IMR-90 (cell line): ENCODE measurements around the gene RNF19B. TPM values are rescaled to one million over a fixed set of nuclear protein-coding genes. Genes with fewer than 3 reads are reported as not detected.

Experiments used
- ATAC-seq: fragments of 200-7000 bp; cut with Tn5 transposase; 2 replicates; pipeline ENCODE4 v1.9.1; 2020; ENCODE audit warnings: low read depth, mild to moderate bottlenecking, moderate library complexity
- BruUV-seq: library from RNA; stranded (reverse); fragments of 400-500 nt; replicated peaks from 2 replicates; lab custom pipeline; 2021; lab: Mats Ljungman, UMichigan
- CTCF ChIA-PET: fragments of 300-600 bp; formaldehyde crosslinking; extraction: SDS; loops from one replicate; lab custom pipeline; 2021; ENCODE audit warnings: antibody characterized with exemption; lab: Yijun Ruan, JAX
- POLR2A ChIA-PET: fragments of 300-600 bp; sonication (Branson Sonifier 250); formaldehyde crosslinking; loops from one replicate; lab custom pipeline; 2022; ENCODE audit warnings: antibody characterized with exemption; ENCODE audit not compliant: unreplicated experiment; lab: Charles Lee
- DNase-seq: peaks from one replicate; pipeline ENCODE4 v3.0.0; 2013
- H2AFZ ChIP-seq: replicated peaks from 2 replicates; pipeline ENCODE3; 2013; ENCODE audit warnings: low read length, mild to moderate bottlenecking; ENCODE audit not compliant: poor library complexity
- H2AK5ac ChIP-seq: 2 replicates; pipeline ENCODE4 v1.6.1; 2013; ENCODE audit warnings: low read depth, low read length, inconsistent platforms
- H2AK9ac ChIP-seq: replicated peaks from 2 replicates; pipeline ENCODE3; 2013; ENCODE audit warnings: mild to moderate bottlenecking, low read depth, low read length, moderate library complexity; ENCODE audit not compliant: poor library complexity
- H2BK120ac ChIP-seq: 2 replicates; pipeline ENCODE4 v1.6.1; 2013; ENCODE audit warnings: low read depth, low read length, inconsistent platforms
- H2BK15ac ChIP-seq: 3 replicates; pipeline ENCODE4 v1.6.1; 2013; ENCODE audit warnings: low read depth, low read length, inconsistent platforms
- H2BK20ac ChIP-seq: 2 replicates; pipeline ENCODE4 v1.6.1; 2013; ENCODE audit warnings: low read depth, mild to moderate bottlenecking, inconsistent platforms, low read length, moderate library complexity
- H2BK5ac ChIP-seq: 2 replicates; pipeline ENCODE4 v1.6.1; 2013; ENCODE audit warnings: mild to moderate bottlenecking, low read depth, low read length, inconsistent platforms; ENCODE audit not compliant: poor library complexity, severe bottlenecking
- H3K14ac ChIP-seq: replicated peaks from 2 replicates; pipeline ENCODE4 v1.6.1; 2013; ENCODE audit warnings: low read depth, low read length, inconsistent platforms
- H3K18ac ChIP-seq: 2 replicates; pipeline ENCODE4 v1.6.1; 2013; ENCODE audit warnings: low read depth, low read length, control low read depth
- H3K23ac ChIP-seq: 2 replicates; pipeline ENCODE4 v1.6.1; 2013; ENCODE audit warnings: low read depth, low read length, inconsistent platforms
- H3K27ac ChIP-seq: 2 replicates; pipeline ENCODE4 v1.5.1; 2013; ENCODE audit warnings: mild to moderate bottlenecking, control low read depth, low read length; ENCODE audit not compliant: insufficient read depth
- H3K27me3 ChIP-seq: 2 replicates; pipeline ENCODE4 v1.6.1; 2013; ENCODE audit warnings: low read length; ENCODE audit not compliant: control insufficient read depth, insufficient read depth
- H3K36me3 ChIP-seq: 2 replicates; pipeline ENCODE4 v1.6.1; 2013; ENCODE audit warnings: low read length, mixed read lengths; ENCODE audit not compliant: control insufficient read depth, insufficient read depth
- H3K4ac ChIP-seq: 2 replicates; pipeline ENCODE4 v1.6.1; 2013; ENCODE audit warnings: low read depth, low read length, inconsistent platforms
- H3K4me1 ChIP-seq: 2 replicates; pipeline ENCODE4 v1.6.1; 2013; ENCODE audit warnings: low read length, mixed read lengths; ENCODE audit not compliant: control insufficient read depth, insufficient read depth
- H3K4me2 ChIP-seq: 2 replicates; pipeline ENCODE4 v1.6.1; 2013; ENCODE audit warnings: low read depth, mild to moderate bottlenecking, control low read depth, low read length, moderate library complexity
- H3K4me3 ChIP-seq: 2 replicates; pipeline ENCODE4 v1.5.1; 2013; ENCODE audit warnings: low read depth, mild to moderate bottlenecking, control low read depth, low read length, moderate library complexity; ENCODE audit not compliant: insufficient read depth
- H3K56ac ChIP-seq: 2 replicates; pipeline ENCODE4 v1.6.1; 2013; ENCODE audit warnings: low read length, inconsistent platforms; ENCODE audit not compliant: insufficient read depth; ENCODE audit errors: extremely low read depth
- H3K79me1 ChIP-seq, 2 experiments: 2 replicates each; pipeline ENCODE4 v1.6.1; 2013; ENCODE audit warnings: low read length in 2 of 2, inconsistent platforms in 1 of 2, low read depth in 1 of 2
- H3K9ac ChIP-seq: 2 replicates; pipeline ENCODE4 v1.6.1; 2013; ENCODE audit warnings: low read depth, low read length, control low read depth
- H3K9me1 ChIP-seq: 2 replicates; pipeline ENCODE4 v1.6.1; 2013; ENCODE audit warnings: low read length, inconsistent platforms; ENCODE audit not compliant: insufficient read depth
- H3K9me3 ChIP-seq: 2 replicates; pipeline ENCODE4 v1.6.1; 2013; ENCODE audit warnings: low read length; ENCODE audit not compliant: control insufficient read depth, insufficient read depth
- H4K20me1 ChIP-seq: 2 replicates; pipeline ENCODE4 v1.6.1; 2013; ENCODE audit warnings: low read length, inconsistent platforms; ENCODE audit not compliant: insufficient read depth
- H4K5ac ChIP-seq: 2 replicates; pipeline ENCODE4 v1.6.1; 2013; ENCODE audit warnings: mild to moderate bottlenecking, low read depth, low read length, control low read depth
- H4K8ac ChIP-seq, 2 experiments: 2 replicates each; pipeline ENCODE4 v1.6.1; 2013; ENCODE audit warnings: low read depth in 2 of 2, low read length in 2 of 2, control low read depth in 1 of 2, inconsistent platforms in 1 of 2
- H4K91ac ChIP-seq: 2 replicates; pipeline ENCODE4 v1.6.1; 2013; ENCODE audit warnings: low read depth, low read length, inconsistent platforms; ENCODE audit not compliant: insufficient read depth
- BHLHE40 ChIP-seq: fragments of 150-350 bp; IDR thresholded peaks from 2 replicates; pipeline ENCODE4 v1.6.1; 2016; ENCODE audit warnings: mild to moderate bottlenecking, low read depth, low read length
- CHD1 ChIP-seq: IDR thresholded peaks from 2 replicates; pipeline ENCODE4 v1.6.1; 2012; ENCODE audit warnings: low read depth, low read length, improper control_type of control experiment
- ELK1 ChIP-seq: fragments of 150-350 bp; IDR thresholded peaks from 2 replicates; pipeline ENCODE4 v1.6.1; 2016; ENCODE audit warnings: low read depth, mild to moderate bottlenecking, low read length, moderate library complexity, borderline replicate concordance
- FOS ChIP-seq: fragments of 150-350 bp; IDR thresholded peaks from 2 replicates; pipeline ENCODE4 v1.6.1; 2016; ENCODE audit warnings: low read depth, low read length
- MXI1 ChIP-seq: IDR thresholded peaks from 2 replicates; pipeline ENCODE4 v1.6.1; 2012; ENCODE audit warnings: low read depth, mild to moderate bottlenecking, low read length, moderate library complexity, borderline replicate concordance
- NFE2L2 ChIP-seq: fragments of 150-350 bp; IDR thresholded peaks from 2 replicates; pipeline ENCODE4 v1.6.1; 2016; ENCODE audit warnings: low read depth, mild to moderate bottlenecking, low read length
- POLR2A ChIP-seq: IDR thresholded peaks from 2 replicates; pipeline ENCODE4 v1.6.1; 2012; ENCODE audit warnings: mild to moderate bottlenecking, low read depth, low read length
- RCOR1 ChIP-seq: IDR thresholded peaks from 2 replicates; pipeline ENCODE4 v1.6.1; 2012; ENCODE audit warnings: mild to moderate bottlenecking, low read length, improper control_type of control experiment; ENCODE audit not compliant: insufficient replicate concordance
- WGBS, 2 experiments: methylation state at CpG; one replicate each; pipeline versions ENCODE4 v1.1.5 to v1.1.7; 2013; ENCODE audit warnings: missing lambda C conversion rate in 2 of 2; ENCODE audit not compliant: insufficient read length in 1 of 2; ENCODE audit errors: extremely low coverage in 2 of 2; 5-methylcytosine and 5-hydroxymethylcytosine counted together
- dilution Hi-C: fragments of 300-500 bp; cut with HindIII; formaldehyde crosslinking; loops from one replicate; pipeline ENCODE4 v1.14.3; 2018; ENCODE audit warnings: low sequenced_read_pairs; ENCODE audit not compliant: unreplicated experiment
- in situ Hi-C: fragments of 300-500 bp; cut with MboI; formaldehyde crosslinking; loops from 3 replicates; pipeline ENCODE4 v1.14.3; 2019; ENCODE audit warnings: low sequenced_read_pairs, inconsistent platforms, mixed read lengths
- intact Hi-C: fragments of 100-400 bp; cut with micrococcal nuclease; formaldehyde crosslinking; loops from 2 replicates; pipeline ENCODE4 v1.10.0; 2022
- polyA plus RNA-seq, 3 experiments: library from polyadenylated mRNA; depleted of rRNA; stranded (reverse); fragments of >200 nt; gene quantifications; 2 replicates each; pipeline ENCODE4 v1.2.3, GENCODE V29; 2012; ENCODE audit warnings: low replicate concordance in 1 of 3
- total RNA-seq: library from RNA; depleted of rRNA; stranded (reverse); fragments of >200 nt; gene quantifications from 2 replicates; pipeline ENCODE4 v1.2.3, GENCODE V29; 2012
- TF ChIP-seq, protein P1 (sequence below): fragments of 150-350 bp; IDR thresholded peaks from 2 replicates; pipeline ENCODE4 v1.6.1; 2017; ENCODE audit warnings: mild to moderate bottlenecking, antibody characterized with exemption, low read length, low read depth

RNF19B gene
- total and polyA plus RNA-seq, 2 of the 4 experiments (the other 2 are of a cell fraction): 10.0 to 11.6 TPM

DNA sequence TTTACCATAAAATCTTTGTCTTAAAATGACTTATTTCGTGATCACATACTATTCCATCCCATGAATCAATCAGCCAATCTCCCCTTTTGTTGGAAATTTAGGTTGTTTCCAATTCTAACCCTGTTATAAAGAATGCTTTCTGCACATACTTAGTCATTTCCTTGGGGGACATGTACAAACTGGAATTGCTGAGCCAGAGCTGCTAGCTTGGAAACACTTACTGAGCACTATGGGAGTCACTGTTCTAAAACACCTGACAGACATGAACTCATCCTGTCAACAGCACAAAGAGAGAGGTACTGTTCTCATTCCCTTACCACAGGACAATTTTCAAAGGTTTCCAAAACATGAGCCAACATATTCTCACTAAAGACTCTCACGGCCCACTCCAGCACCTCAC, 40.0 kb upstream of the RNF19B start:
- H4K5ac ChIP-seq: no peak overlapping the region
- H2AK9ac ChIP-seq: no peak overlapping the region
- H4K20me1 ChIP-seq: peaks cover 11% of the 10 kb centered on the region; the same call in 1 of the 2 replicates
- H3K4me3 ChIP-seq: no peak overlapping the region
- no peak overlapping the region for H3K18ac ChIP-seq
- CTCF ChIA-PET: interaction anchor here (1.0 to 1.1 kb wide), 2 partner anchors 72 to 85 kb away, joined by 4 read pairs; no protein-coding TSS in a partner anchor
- WGBS, 2 experiments: no CpG with 5 or more reads among the region's 2 CpGs
- H2AFZ ChIP-seq: no peak overlapping the region
- H3K79me1 ChIP-seq: peaks cover 2 to 28% of the 10 kb centered on the region in 2 experiments
- no peaks in the 10 kb centered on the region for H3K9me3 ChIP-seq
- no peaks in the 10 kb centered on the region for H3K27me3 ChIP-seq
- DNase-seq (peak; percentile 54), ATAC-seq (no peak)
- H3K14ac ChIP-seq: peak overlapping the region; percentile 74; the same call in 1 of the 2 replicates
- BruUV-seq: no TSS peak
- no peak overlapping the region for H3K56ac ChIP-seq
- H3K9me1 ChIP-seq: peaks cover 16% of the 10 kb centered on the region
- TF ChIP-seq POLR2A (no peak), MXI1 (no peak), ELK1 (no peak), BHLHE40 (no peak), FOS (no peak), NFE2L2 (no peak), RCOR1 (no peak), CHD1 (no peak)
- TF ChIP-seq, protein P1, sequence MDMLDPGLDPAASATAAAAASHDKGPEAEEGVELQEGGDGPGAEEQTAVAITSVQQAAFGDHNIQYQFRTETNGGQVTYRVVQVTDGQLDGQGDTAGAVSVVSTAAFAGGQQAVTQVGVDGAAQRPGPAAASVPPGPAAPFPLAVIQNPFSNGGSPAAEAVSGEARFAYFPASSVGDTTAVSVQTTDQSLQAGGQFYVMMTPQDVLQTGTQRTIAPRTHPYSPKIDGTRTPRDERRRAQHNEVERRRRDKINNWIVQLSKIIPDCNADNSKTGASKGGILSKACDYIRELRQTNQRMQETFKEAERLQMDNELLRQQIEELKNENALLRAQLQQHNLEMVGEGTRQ: no peak
- no peak overlapping the region for H4K8ac ChIP-seq
- peaks cover 22% of the 10 kb centered on the region for H3K4me1 ChIP-seq
- peaks cover 13% of the 10 kb centered on the region for H3K36me3 ChIP-seq
- H3K27ac ChIP-seq: no peak overlapping the region
- no peak overlapping the region for H4K91ac ChIP-seq
- H2BK5ac ChIP-seq: peak overlapping the region; percentile 7
- in situ Hi-C loops (loop anchor here (5.0 kb wide), 1 partner anchor 72 kb away; no protein-coding TSS in a partner anchor), intact Hi-C loops (loop anchor here (5.0 kb wide), 1 partner anchor 53 kb away; no protein-coding TSS in a partner anchor), dilution Hi-C loops (no loop called here)
- H2BK20ac ChIP-seq: no peak overlapping the region
- H2AK5ac ChIP-seq: peak overlapping the region; percentile 51; the same call in 1 of the 2 replicates
- POLR2A ChIA-PET: no interaction called here
- H3K23ac ChIP-seq: peak overlapping the region; percentile 8; the same call in 1 of the 2 replicates
- H2BK15ac ChIP-seq: no peak overlapping the region
- no peak overlapping the region; the same call in 1 of the 2 replicates for H2BK120ac ChIP-seq
- H3K4ac ChIP-seq: no peak overlapping the region
- H3K4me2 ChIP-seq: no peak overlapping the region
- H3K9ac ChIP-seq: no peak overlapping the region
